Neural progenitor cell (in vitro differentiated cells): ENCODE data around the gene PODXL2. TPM values are rescaled to one million over a fixed set of nuclear protein-coding genes. Genes with fewer than 3 reads are reported as not detected.

ENCODE experiments used
- DNase-seq: peaks from one replicate; pipeline ENCODE4 v3.0.0-alpha.2; 2016; ENCODE audit warnings: low spot score
- H2AFZ ChIP-seq: fragments of 200-600 bp; sonication (generic); replicated peaks from 2 replicates; pipeline ENCODE4 v1.6.1; 2016; ENCODE audit warnings: antibody characterized with exemption
- H3F3A ChIP-seq: fragments of 200-600 bp; sonication (generic); 2 replicates; pipeline ENCODE4 v1.6.1; 2016; ENCODE audit warnings: antibody characterized with exemption, low read depth
- H3K27ac ChIP-seq: fragments of 200-600 bp; sonication (generic); 2 replicates; pipeline ENCODE4 v1.5.1; 2016; ENCODE audit warnings: mild to moderate bottlenecking
- H3K27me3 ChIP-seq: fragments of 200-600 bp; sonication (generic); 2 replicates; pipeline ENCODE4 v1.6.1; 2016; ENCODE audit warnings: mild to moderate bottlenecking, moderate library complexity
- H3K36me3 ChIP-seq: fragments of 200-600 bp; sonication (generic); 2 replicates; pipeline ENCODE4 v1.5.1; 2016
- H3K4me1 ChIP-seq: fragments of 200-600 bp; sonication (generic); 2 replicates; pipeline ENCODE4 v1.6.1; 2016; ENCODE audit warnings: mixed run types
- H3K4me2 ChIP-seq: fragments of 200-600 bp; sonication (generic); 2 replicates; pipeline ENCODE4 v1.6.1; 2016
- H3K4me3 ChIP-seq: fragments of 200-600 bp; sonication (generic); 2 replicates; pipeline ENCODE4 v1.5.1; 2016
- H3K79me2 ChIP-seq: fragments of 200-600 bp; sonication (generic); 2 replicates; pipeline ENCODE4 v1.6.1; 2016; ENCODE audit warnings: low read depth
- H3K9ac ChIP-seq: fragments of 200-600 bp; sonication (generic); 2 replicates; pipeline ENCODE4 v1.6.1; 2016
- H3K9me3 ChIP-seq: fragments of 200-600 bp; sonication (generic); 2 replicates; pipeline ENCODE4 v1.5.1; 2016; ENCODE audit warnings: low read depth
- H4K20me1 ChIP-seq: fragments of 200-600 bp; sonication (generic); 2 replicates; pipeline ENCODE4 v1.6.1; 2016; ENCODE audit warnings: low read depth
- H3K27ac Mint-ChIP-seq: 3 replicates; pipeline ENCODE4 v1.8.0; 2021; ENCODE audit warnings: mixed read lengths
- H3K27me3 Mint-ChIP-seq: 2 replicates; pipeline ENCODE4 v1.8.0; 2022; ENCODE audit warnings: low read depth, mild to moderate bottlenecking, inconsistent platforms, moderate library complexity, mixed read lengths; ENCODE audit not compliant: insufficient read depth
- H3K36me3 Mint-ChIP-seq: 3 replicates; pipeline ENCODE4 v1.8.0; 2021; ENCODE audit warnings: mixed read lengths
- H3K4me1 Mint-ChIP-seq: 3 replicates; pipeline ENCODE4 v1.8.0; 2021; ENCODE audit warnings: mixed read lengths
- H3K4me3 Mint-ChIP-seq: 3 replicates; pipeline ENCODE4 v1.8.0; 2021; ENCODE audit warnings: mild to moderate bottlenecking, moderate library complexity, mixed read lengths
- H3K9me3 Mint-ChIP-seq: 3 replicates; pipeline ENCODE4 v1.8.0; 2020; ENCODE audit warnings: mixed read lengths
- CTCF ChIP-seq: fragments of 200-600 bp; sonication (generic); IDR thresholded peaks from 2 replicates; pipeline ENCODE4 v1.5.1; 2017; ENCODE audit warnings: antibody characterized with exemption, mild to moderate bottlenecking
- EZH2 ChIP-seq: fragments of 200-600 bp; sonication (generic); IDR thresholded peaks from 2 replicates; pipeline ENCODE4 v1.6.1; 2017; ENCODE audit warnings: antibody characterized with exemption, mild to moderate bottlenecking, moderate library complexity
- EZH2phosphoT487 ChIP-seq: fragments of 200-600 bp; sonication (generic); IDR thresholded peaks from 2 replicates; pipeline ENCODE4 v1.6.1; 2017; ENCODE audit warnings: antibody characterized with exemption
- total RNA-seq: library from RNA; depleted of rRNA; stranded (reverse); fragments of >200 nt; gene quantifications from 2 replicates; pipeline ENCODE4 v1.2.3, GENCODE V29; 2015; ENCODE audit warnings: low replicate concordance

PODXL2 gene
- total RNA-seq, 1 donor from 2014 or later, result 18.4 TPM

GRCh38 chr3:127716384-127716783, 87.4 kb downstream of the PODXL2 start:
- H3K4me3 ChIP-seq, result no peak overlapping the region
- no peak overlapping the region for H3K4me3 Mint-ChIP-seq
- H2AFZ ChIP-seq, result no peak overlapping the region
- no peaks in the 10 kb centered on the region for H3K27me3 ChIP-seq
- H3K27me3 Mint-ChIP-seq, result peaks cover 10% of the 10 kb centered on the region
- TF ChIP-seq CTCF (no peak), EZH2phosphoT487 (no peak)
- H3K9me3 Mint-ChIP-seq, result no peaks in the 10 kb centered on the region
- H3K4me1 ChIP-seq, result peaks cover 18% of the 10 kb centered on the region
- no peaks in the 10 kb centered on the region for H4K20me1 ChIP-seq
- H3K27ac Mint-ChIP-seq, result no peak overlapping the region
- no peak for DNase-seq
- H3F3A ChIP-seq, result peaks cover 8% of the 10 kb centered on the region
- H3K79me2 ChIP-seq, result no peaks in the 10 kb centered on the region
- no peak overlapping the region for H3K9ac ChIP-seq
- no peaks in the 10 kb centered on the region for H3K9me3 ChIP-seq
- no peaks in the 10 kb centered on the region for H3K36me3 ChIP-seq
- no peaks in the 10 kb centered on the region for H3K36me3 Mint-ChIP-seq
- no peak overlapping the region for H3K4me2 ChIP-seq
- no peak overlapping the region for H3K27ac ChIP-seq
- peaks cover 33% of the 10 kb centered on the region for H3K4me1 Mint-ChIP-seq

- Mint-ChIP-seq H3K9me3 (no peaks in the 10 kb centered on the region), H3K4me1 (peaks cover 35% of the 10 kb centered on the region), H3K4me3 (no peak overlapping the region), H3K27me3 (peaks cover 9% of the 10 kb centered on the region), H3K27ac (no peak overlapping the region), H3K36me3 (no peaks in the 10 kb centered on the region)
- no peaks in the 10 kb centered on the region for H4K20me1 ChIP-seq
- no peaks in the 10 kb centered on the region for H3K36me3 ChIP-seq
- H3K27ac ChIP-seq, result no peak overlapping the region
- peak overlapping the region; percentile 22 for H3K4me2 ChIP-seq
- no peak overlapping the region for H2AFZ ChIP-seq
- no peak overlapping the region for H3K4me3 ChIP-seq
- H3K9ac ChIP-seq, result no peak overlapping the region
- TF ChIP-seq CTCF, result no peak
- TF ChIP-seq EZH2phosphoT487, result no peak
- no peak for TF ChIP-seq EZH2
- no peak for DNase-seq
- H3K9me3 ChIP-seq, result no peaks in the 10 kb centered on the region
- H3K79me2 ChIP-seq, result no peaks in the 10 kb centered on the region
- no peaks in the 10 kb centered on the region for H3K27me3 ChIP-seq
- peaks cover 8% of the 10 kb centered on the region for H3F3A ChIP-seq
- peaks cover 20% of the 10 kb centered on the region for H3K4me1 ChIP-seq
These were observed 88.6 kb downstream of the PODXL2 start for GRCh38 chr3:127717357-127718244.

- Histone ChIP-seq H3K4me1 (peaks cover 28% of the 10 kb centered on the region), H3K4me3 (no peak overlapping the region), H3K27me3 (no peaks in the 10 kb centered on the region), H2AFZ (no peak overlapping the region), H3K4me2 (no peak overlapping the region), H3K9ac (no peak overlapping the region), H3K36me3 (no peaks in the 10 kb centered on the region), H4K20me1 (no peaks in the 10 kb centered on the region), H3F3A (peaks cover 15% of the 10 kb centered on the region), H3K27ac (no peak overlapping the region), H3K9me3 (no peaks in the 10 kb centered on the region), H3K79me2 (no peaks in the 10 kb centered on the region)
- Mint-ChIP-seq H3K27ac (peak overlapping the region; percentile 89), H3K4me1 (peaks cover 38% of the 10 kb centered on the region), H3K4me3 (no peak overlapping the region), H3K9me3 (no peaks in the 10 kb centered on the region), H3K36me3 (no peaks in the 10 kb centered on the region), H3K27me3 (peaks cover 10% of the 10 kb centered on the region)
- no peak for TF ChIP-seq EZH2phosphoT487
- no peak for DNase-seq
These were observed 89.4 kb downstream of the PODXL2 start for GRCh38 chr3:127718245-127718915.

GRCh38 chr3:127718916-127719290, 89.9 kb downstream of the PODXL2 start:
- Mint-ChIP-seq H3K9me3 (peaks cover 3% of the 10 kb centered on the region), H3K4me3 (no peak overlapping the region), H3K27ac (no peak overlapping the region), H3K4me1 (peaks cover 39% of the 10 kb centered on the region), H3K36me3 (no peaks in the 10 kb centered on the region), H3K27me3 (peaks cover 10% of the 10 kb centered on the region)
- H2AFZ ChIP-seq, result no peak overlapping the region
- TF ChIP-seq EZH2phosphoT487 (no peak), CTCF (no peak), EZH2 (no peak)
- DNase-seq, result no peak
- no peaks in the 10 kb centered on the region for H3K27me3 ChIP-seq
- no peaks in the 10 kb centered on the region for H4K20me1 ChIP-seq
- H3F3A ChIP-seq, result peaks cover 11% of the 10 kb centered on the region
- no peaks in the 10 kb centered on the region for H3K9me3 ChIP-seq
- H3K9ac ChIP-seq, result no peak overlapping the region
- no peak overlapping the region for H3K4me2 ChIP-seq
- H3K4me3 ChIP-seq, result no peak overlapping the region
- peaks cover 25% of the 10 kb centered on the region for H3K4me1 ChIP-seq
- H3K36me3 ChIP-seq, result no peaks in the 10 kb centered on the region
- no peak overlapping the region for H3K27ac ChIP-seq
- no peaks in the 10 kb centered on the region for H3K79me2 ChIP-seq
